RWPE1 (cell line): Measurements from ENCODE around the gene SNRPA.

Source experiments
- CTCF ChIA-PET: fragments of 350-600 bp; sonication (Branson Sonifier 250); formaldehyde crosslinking; extraction: SDS; loops from one replicate; lab custom pipeline; 2021; lab: Yijun Ruan, JAX
- POLR2A ChIA-PET: fragments of 400-600 bp; formaldehyde crosslinking; extraction: SDS; loops from one replicate; lab custom pipeline; 2020; ENCODE audit warnings: antibody characterized with exemption; ENCODE audit not compliant: low non-redundant PET; lab: Yijun Ruan, JAX
- DNase-seq: peaks from one replicate; pipeline ENCODE4 v3.0.0; 2012; ENCODE audit warnings: low spot score
- H3K27ac ChIP-seq: fragments of 450-650 bp; 2 replicates; pipeline ENCODE4 v1.5.1; 2017
- TF ChIP-seq, protein P1 (sequence below): fragments of 450-650 bp; conservative IDR thresholded peaks from 2 replicates; pipeline ENCODE4 v1.5.1; 2017; ENCODE audit warnings: low read depth, mild to moderate bottlenecking

SNRPA gene

DNA sequence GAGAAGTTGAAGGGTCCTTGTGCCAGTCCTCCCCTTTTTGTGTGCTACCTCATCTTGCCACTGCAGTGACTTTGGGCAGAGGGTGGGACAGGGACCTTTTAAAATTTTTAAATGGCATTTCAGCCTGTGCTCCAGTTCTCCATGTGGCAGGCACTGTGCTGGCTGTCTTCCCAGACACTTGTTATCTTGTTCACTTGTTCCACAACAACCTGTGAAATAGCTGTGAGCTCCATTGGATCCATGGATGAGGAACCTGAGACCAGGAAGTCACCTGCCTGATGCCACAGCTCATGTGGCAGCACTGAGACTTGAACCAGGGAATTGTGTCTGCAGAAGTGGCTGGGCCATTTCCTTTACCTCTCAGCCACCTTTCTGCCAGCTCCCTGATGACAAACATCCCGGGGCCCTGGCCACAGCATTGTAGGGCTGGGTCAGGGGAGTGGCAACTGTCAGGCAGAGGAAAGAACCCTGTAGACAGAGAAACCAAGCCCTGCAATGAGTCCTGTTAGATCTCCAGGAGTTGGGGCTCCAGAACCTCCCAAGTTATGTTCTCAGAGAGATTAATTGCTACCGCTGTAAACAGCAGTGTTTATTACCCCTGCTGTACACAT is 54.4 kb downstream of the SNRPA start:
- POLR2A ChIA-PET: interaction anchor here (0.5 kb wide), 2 partner anchors 11 to 35 kb away, joined by 3 read pairs; no protein-coding TSS in a partner anchor
- peak overlapping the region; percentile 88 for H3K27ac ChIP-seq

DNA sequence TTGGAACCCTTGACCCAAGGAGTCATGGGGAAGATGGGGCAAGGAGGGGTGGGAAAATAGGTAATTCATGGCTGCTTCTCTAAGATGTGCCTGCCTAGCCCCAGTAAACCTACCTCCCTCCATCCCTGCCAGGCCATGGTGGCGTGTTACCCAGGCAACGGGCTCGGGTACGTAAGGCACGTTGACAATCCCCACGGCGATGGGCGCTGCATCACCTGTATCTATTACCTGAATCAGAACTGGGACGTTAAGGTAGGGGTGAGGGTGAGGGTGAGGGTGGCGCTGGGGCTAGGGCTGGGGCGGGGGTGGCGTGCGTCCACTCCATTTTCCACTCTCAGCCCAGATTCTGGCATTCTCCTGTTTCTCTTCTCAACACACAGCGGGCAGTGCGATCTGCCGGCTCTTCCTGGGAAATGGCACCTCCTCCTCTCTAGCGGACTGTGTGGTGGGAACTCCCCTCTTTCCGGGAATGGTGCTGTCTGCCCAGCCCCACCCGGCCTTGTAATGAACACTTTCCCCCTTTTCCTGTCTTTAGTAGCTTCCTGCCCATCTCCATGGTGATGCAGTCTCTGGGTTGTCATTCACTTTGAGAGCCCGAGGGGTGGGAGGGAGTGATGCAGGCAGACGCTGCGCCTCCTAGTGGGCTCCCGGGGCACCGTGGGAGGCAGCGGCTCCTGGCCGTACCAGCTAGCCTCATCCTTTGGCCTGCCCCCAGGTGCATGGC is 55.6 kb downstream of the SNRPA start:
- CTCF ChIA-PET: interaction anchor here (0.6 to 1.4 kb wide), 3 partner anchors 11 to 201 kb away, joined by 3 read pairs; no protein-coding TSS in a partner anchor
- TF ChIP-seq, protein P1, sequence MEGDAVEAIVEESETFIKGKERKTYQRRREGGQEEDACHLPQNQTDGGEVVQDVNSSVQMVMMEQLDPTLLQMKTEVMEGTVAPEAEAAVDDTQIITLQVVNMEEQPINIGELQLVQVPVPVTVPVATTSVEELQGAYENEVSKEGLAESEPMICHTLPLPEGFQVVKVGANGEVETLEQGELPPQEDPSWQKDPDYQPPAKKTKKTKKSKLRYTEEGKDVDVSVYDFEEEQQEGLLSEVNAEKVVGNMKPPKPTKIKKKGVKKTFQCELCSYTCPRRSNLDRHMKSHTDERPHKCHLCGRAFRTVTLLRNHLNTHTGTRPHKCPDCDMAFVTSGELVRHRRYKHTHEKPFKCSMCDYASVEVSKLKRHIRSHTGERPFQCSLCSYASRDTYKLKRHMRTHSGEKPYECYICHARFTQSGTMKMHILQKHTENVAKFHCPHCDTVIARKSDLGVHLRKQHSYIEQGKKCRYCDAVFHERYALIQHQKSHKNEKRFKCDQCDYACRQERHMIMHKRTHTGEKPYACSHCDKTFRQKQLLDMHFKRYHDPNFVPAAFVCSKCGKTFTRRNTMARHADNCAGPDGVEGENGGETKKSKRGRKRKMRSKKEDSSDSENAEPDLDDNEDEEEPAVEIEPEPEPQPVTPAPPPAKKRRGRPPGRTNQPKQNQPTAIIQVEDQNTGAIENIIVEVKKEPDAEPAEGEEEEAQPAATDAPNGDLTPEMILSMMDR: peak; percentile 52; the same call in 1 of the 2 replicates
- DNase-seq: peak; percentile 62

More for the DNA sequence above, 54.4 kb downstream of the SNRPA start:
- CTCF ChIA-PET: no interaction called here
- no peak for DNase-seq
- TF ChIP-seq, protein P1: no peak

DNA sequence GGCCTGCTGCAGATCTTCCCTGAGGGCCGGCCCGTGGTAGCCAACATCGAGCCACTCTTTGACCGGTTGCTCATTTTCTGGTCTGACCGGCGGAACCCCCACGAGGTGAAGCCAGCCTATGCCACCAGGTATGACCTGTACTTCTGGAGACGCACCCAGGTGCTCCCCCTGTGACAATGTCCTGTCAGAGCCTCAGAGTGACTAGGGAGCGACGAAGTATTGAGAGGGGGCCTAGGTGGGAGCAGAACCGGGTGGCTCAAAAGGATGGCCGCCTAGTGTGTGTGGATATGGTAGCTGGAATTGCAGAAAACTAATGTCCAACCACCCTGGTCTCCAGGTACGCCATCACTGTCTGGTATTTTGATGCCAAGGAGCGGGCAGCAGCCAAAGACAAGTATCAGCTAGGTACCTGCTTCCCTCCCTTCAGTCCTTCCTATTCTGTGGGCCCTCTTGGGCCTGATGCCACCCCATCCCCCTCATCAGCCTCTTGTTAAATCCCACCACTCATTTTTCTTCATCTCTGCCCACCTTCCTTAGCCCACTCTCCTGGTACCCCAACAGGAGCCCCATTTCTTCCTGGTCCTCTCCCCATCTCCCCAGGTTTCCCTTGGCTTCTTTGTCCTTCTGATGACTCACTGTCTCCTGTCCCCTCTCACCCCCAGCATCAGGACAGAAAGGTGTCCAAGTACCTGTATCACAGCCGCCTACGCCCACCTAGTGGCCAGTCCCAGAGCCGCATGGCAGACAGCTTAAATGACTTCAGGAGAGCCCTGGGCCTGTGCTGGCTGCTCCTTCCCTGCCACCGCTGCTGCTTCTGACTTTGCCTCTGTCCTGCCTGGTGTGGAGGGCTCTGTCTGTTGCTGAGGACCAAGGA is 56.4 kb downstream of the SNRPA start:
- POLR2A ChIA-PET: no interaction called here
- CTCF ChIA-PET: interaction anchor here (0.6 to 1.4 kb wide), 3 partner anchors 11 to 172 kb away, joined by 3 read pairs; no protein-coding TSS in a partner anchor
- peak; percentile 14 for DNase-seq
- peak overlapping the region; percentile 88 for H3K27ac ChIP-seq
- TF ChIP-seq, protein P1: no peak

More for the DNA sequence above, 55.6 kb downstream of the SNRPA start:
- peak overlapping the region; percentile 88 for H3K27ac ChIP-seq
- POLR2A ChIA-PET: no interaction called here

- DNase-seq: no peak
- TF ChIP-seq, protein P1: no peak
- ChIA-PET POLR2A (no interaction called here), CTCF (interaction anchor here (0.6 kb wide), 1 partner anchor 155 kb away, joined by 3 read pairs; no protein-coding TSS in a partner anchor)
- peak overlapping the region; percentile 88 for H3K27ac ChIP-seq
Observed at GRCh38 chr19:40808021-40808325, 57.0 kb downstream of the SNRPA start.

DNA sequence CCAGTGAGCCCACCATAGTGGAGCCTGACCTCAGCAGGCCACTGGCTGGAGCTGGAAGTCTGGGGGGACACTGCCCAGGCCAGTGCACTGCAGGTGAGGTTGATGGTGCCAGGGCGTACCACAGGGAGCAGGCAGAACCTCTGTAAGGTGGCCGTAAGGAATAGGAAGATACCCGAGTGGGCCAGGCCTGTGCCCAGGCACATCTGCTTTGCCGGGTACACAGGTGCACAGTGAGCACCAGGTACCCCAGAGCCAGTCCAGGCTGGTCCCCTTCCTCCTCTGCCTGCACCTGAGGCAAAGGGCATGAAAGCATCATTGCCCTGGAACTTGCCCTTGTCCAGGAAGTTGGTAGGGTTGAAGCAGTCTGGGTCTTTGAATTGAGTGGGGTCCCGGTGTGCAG is 57.5 kb downstream of the SNRPA start:
- TF ChIP-seq, protein P1: no peak
- peak overlapping the region; percentile 88 for H3K27ac ChIP-seq
- ChIA-PET CTCF (no interaction called here), POLR2A (interaction anchor here (0.6 kb wide), 1 partner anchor 88 kb away, joined by 3 read pairs; no protein-coding TSS in a partner anchor)
- DNase-seq: no peak
